ENCODE results near the gene AAMP.

Gene AAMP

DNA sequence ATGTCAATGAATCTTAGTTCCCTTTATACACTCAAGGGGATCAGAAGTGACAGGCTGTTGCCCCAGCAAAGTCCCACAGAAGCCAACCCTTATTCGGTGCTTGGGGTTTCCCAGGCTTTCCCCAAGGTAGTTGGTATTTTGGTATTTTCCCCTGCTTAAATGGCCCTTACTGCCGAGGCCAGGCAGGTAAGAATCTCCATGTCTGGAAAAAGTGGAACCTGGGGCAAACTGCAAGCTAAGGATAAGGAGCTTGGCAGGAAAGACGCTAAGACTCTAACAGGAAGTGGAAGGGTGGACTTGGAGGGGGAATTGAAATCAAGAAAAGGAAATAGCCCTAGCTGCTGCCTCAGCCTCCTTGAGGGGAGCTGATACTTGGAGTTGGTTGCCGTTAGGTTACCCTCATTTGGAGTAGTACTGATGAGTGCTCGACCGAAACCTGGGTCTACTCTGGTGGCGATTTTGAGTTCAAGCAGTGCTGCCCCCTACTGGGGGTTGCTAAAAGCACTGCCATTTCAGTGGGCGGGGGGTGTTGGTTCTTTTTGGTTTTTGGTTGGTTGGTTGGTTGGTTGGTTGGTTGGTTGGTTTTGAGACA, 12.5 kb downstream of the AAMP start:
- peak; percentile 51 to 62 for DNase-seq

GRCh38 chr2:218256612-218257350, 13.2 kb downstream of the AAMP start:
- DNase-seq, result no peak

GRCh38 chr2:218255446-218255845, 14.5 kb downstream of the AAMP start:
- no peak for DNase-seq

GRCh38 chr2:218253232-218253625, 16.7 kb downstream of the AAMP start:
- no peak for DNase-seq

GRCh38 chr2:218252509-218253231, 17.3 kb downstream of the AAMP start:
- peak; percentile 29 to 41 for DNase-seq

- no peak for DNase-seq
Observed at GRCh38 chr2:218249691-218250090, 20.2 kb downstream of the AAMP start.

DNA sequence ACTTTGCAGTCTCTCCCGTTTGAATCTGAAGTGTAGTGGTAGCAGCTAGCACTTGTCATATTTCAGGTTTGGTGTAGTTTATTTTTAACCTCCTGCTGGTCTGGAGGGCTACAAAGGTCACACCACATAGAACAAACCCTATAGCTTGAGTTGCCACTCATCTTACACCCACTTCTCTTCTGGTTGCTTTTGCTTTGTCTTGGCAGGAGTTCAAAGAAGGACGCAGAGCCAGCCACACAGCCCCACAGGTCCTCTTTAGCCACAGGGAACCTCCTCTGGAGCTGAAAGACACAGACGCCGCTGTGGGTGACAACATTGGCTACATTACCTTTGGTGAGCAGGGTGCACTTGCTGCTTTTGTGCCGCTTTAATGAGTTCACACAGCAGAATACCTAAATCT, 24.7 kb downstream of the AAMP start:
- no peak for DNase-seq

GRCh38 chr2:218244665-218245064, 25.3 kb downstream of the AAMP start:
- DNase-seq, result no peak

- DNase-seq, result no peak
Observed at GRCh38 chr2:218244204-218244603, 25.7 kb downstream of the AAMP start.

DNA sequence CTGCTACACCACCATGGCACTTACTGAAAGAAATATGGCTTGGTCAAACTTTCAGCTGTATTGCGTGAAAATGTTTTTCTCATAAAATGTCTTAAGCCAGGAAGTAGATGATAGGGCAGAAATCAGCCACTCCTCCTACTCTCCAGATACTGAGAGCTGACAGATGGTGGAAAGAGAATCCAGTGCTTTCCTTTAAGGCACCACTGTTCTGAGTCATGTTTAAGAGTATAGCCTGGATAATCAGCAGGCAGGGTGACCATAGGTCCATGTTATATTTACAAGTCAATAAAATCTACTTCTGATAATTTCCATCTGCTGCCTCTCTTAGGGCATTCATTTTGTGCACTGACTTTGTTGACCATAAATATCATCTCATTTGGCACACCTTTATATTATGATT, 31.1 kb downstream of the AAMP start:
- DNase-seq, result no peak

DNA sequence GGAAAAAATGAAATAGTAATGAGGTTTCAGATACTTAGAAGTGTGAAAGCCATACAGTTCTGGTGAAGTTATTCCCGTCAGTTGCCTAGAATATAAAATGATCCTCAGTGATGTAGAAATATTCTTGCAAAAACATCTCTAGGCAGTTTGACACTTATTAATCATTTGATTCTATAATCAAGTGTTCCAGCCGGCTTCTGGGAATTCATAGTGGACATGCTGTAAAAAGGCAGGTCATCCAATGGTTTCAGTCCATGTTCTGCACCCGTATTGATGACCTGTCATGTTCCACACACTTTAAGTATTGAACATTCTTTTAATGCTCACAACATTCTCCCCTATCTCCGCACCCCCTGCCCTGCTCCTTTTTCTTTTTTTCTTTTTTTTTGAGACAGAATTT, 33.1 kb downstream of the AAMP start:
- no peak for DNase-seq

DNA sequence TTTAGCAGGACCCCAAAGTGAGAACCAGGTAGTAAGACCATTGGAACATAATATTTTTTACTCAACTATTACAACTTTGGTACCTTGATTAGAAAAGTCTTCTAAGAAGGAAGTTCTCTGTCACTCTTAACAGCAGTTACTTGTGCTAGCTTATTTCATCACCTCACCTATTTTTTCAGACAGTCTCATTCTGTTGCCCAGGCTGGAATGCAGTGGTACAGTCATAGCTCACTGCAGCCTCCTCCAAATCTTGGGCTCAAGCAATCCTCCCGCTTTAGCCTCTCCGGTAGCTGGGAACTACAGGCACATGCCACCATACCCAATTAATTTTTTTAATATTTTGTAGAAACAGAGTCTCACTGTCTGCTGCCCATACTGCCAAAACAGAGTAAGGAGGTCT, 34.9 kb downstream of the AAMP start:
- no peak for DNase-seq

GRCh38 chr2:218234521-218234920, 35.4 kb downstream of the AAMP start:
- DNase-seq, result no peak

- no peak for DNase-seq
Observed at GRCh38 chr2:218233543-218233942, 36.4 kb downstream of the AAMP start.

DNA sequence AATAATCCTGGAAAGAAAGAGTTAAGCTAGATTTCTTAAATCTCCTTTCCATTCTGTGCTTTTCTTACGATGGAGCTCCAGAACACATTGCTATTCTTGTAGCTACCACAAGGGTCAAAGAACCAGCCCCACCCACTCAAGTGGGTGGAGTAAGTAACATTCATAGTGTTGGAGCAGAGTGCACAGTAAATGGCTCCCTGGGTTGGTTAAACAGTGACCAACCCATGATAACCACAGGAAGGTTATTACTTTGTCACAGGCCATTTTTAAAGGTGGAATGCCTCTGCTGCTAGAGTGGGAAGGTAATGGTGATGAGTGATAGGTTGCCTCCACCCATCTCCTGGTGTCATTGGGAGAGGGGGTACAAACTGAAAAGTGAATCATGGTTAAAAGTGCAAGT, 39.1 kb downstream of the AAMP start:
- DNase-seq, result peak in 1 of 2 experiments; percentile 8

GRCh38 chr2:218229851-218230250, 40.1 kb downstream of the AAMP start:
- no peak for DNase-seq

DNA sequence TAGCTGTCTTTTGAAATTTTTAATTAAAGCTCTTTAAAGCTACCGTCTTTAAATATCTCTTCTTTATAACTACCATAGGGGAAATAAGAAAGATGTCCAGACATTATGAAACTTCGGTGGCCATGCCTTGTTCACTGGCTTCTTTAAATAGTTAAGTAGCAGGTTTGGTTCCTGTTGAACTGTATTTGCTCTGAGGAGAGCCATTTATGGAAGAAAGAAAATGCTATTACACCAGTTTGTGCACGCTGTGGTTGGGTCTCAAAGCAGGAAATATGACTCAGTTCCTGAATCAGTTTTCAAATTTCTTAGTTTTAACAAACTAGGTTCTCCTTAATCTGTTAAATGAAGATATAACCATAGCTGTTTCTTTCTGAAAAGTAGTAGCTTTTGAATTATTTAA, 40.7 kb downstream of the AAMP start:
- peak; percentile 67 to 71 for DNase-seq

DNA sequence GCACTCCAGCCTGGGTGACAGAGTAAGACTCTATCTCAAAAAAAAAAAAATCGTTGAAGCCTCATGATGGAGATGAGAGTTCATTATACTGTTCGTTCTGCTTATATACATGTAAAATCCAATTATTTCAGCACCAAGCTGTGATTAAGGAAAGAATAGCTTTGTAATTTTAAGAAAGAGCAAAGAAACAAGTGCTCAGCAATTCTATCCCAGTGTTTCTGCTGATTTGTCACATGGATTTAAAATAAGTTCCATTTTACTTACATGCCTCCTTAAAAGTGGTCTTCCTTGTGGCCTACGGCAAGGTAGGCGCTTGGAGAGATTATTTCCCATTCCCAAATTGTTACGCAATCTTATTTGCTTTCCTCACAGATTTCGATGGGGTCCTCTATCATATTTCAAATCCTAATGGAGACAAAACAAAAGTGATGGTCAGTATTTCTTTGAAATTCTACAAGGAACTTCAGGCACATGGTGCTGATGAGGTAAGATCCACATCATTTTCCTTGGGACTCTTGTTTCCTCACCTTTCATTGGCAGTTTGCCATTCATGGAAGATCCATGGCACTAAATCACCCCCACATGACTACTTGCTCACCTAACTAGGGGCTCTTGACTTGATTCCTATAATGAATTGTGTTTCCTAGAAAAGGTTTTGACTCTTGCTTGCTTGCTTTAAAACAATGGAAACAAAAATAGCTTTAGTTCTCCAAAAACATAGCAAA, 41.4 kb downstream of the AAMP start:
- no peak for DNase-seq

DNA sequence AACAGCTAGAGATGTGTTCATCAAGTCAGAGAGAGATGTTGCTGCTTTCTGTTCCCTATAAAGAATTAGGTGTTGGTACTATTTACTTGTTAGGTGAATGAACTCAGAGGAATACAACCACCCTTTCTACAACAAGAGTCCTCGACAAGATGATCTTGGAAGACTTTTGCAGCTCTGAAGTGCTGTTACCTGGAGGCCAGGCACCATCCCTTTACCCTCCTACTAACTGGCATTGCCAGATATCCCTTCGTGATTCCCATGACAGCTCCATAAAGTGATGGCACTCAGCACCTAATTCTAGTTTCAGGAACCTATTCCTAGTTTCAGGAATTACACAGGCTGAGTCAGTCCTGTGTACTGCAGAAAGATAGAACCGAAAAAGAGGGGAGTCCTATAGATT, 43.0 kb downstream of the AAMP start:
- no peak for DNase-seq

GRCh38 chr2:218224186-218224585, 45.8 kb downstream of the AAMP start:
- no peak for DNase-seq

- no peak for DNase-seq
Observed at GRCh38 chr2:218223046-218223445, 46.9 kb downstream of the AAMP start.

DNA sequence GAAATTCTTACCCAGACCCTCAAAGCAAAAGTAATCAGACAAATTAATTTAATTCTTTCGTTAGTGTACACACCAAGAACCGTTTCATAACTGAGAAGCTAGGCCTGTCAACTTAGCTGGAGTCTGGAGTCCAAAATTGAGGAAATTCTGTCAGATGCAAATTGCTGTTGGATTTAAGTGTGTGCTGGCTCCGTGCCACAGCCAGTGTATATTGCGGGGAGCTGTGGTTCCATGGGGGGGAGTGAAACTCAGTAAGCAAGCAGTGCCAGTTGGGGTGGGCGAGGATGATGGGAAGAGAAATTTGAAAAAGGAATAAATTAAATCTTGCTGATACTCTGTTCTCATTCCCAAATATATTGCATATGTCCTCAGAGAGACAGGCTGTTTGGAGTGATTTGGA, 48.9 kb downstream of the AAMP start:
- DNase-seq, result no peak

GRCh38 chr2:218219934-218220333, 50.0 kb downstream of the AAMP start:
- DNase-seq, result no peak
